Breast epithelium (tissue), 4 donors: ENCODE data around the gene PCDHA11. TPM values are rescaled to one million over a fixed set of nuclear protein-coding genes. Genes with fewer than 3 reads are reported as not detected.
"Not testable (repeated sequence)": the region's sequence is repeated elsewhere in the genome, so short reads cannot be mapped to it uniquely, and the experiment has no call there.

Experiments
- DNase-seq, 2 donors: peaks; one replicate each; pipeline ENCODE4 v3.0.0-alpha.2; 2019; ENCODE audit warnings: low spot score in 2 of 2
- H3K27ac ChIP-seq, 2 donors: fragments of 200-600 bp; sonication (generic) in 1 of 2; one replicate each; pipeline ENCODE4 v1.5.1; 2016 to 2019; ENCODE audit warnings: mild to moderate bottlenecking in 1 of 2
- H3K27me3 ChIP-seq, 2 donors: fragments of 200-600 bp; sonication (generic) in 1 of 2; one replicate each; pipeline versions ENCODE4 v1.5.1 to v1.6.0; 2017 to 2019; ENCODE audit warnings: control low read depth in 1 of 2, mild to moderate bottlenecking in 1 of 2
- H3K36me3 ChIP-seq: fragments of 200-600 bp; one replicate; pipeline ENCODE4 v1.5.1; 2019
- H3K4me1 ChIP-seq, 2 donors: fragments of 200-600 bp; sonication (generic); one replicate each; pipeline ENCODE4 v1.5.1; 2016 to 2019; ENCODE audit warnings: control low read depth in 1 of 2
- H3K4me3 ChIP-seq, 3 donors: fragments of 200-600 bp; sonication (generic); 1 replicate in 2 of 3; 2 replicates in 1 of 3; pipeline ENCODE4 v1.5.1; 2016 to 2019; ENCODE audit warnings: mild to moderate bottlenecking in 3 of 3, moderate library complexity in 2 of 3
- H3K9me3 ChIP-seq, 2 donors: fragments of 200-600 bp; sonication (generic) in 1 of 2; one replicate each; pipeline ENCODE4 v1.5.1; 2016 to 2019; ENCODE audit warnings: control low read depth in 1 of 2
- POLR2A ChIP-seq: fragments of 450-650 bp; IDR thresholded peaks from one replicate; pipeline ENCODE4 v1.6.1; 2016; ENCODE audit warnings: antibody characterized with exemption, mild to moderate bottlenecking, moderate library complexity
- POLR2AphosphoS5 ChIP-seq, 3 donors: sonication (generic); formaldehyde crosslinking; IDR thresholded peaks; one replicate each; pipeline ENCODE4 v1.6.1; 2017; ENCODE audit warnings: antibody characterized with exemption in 3 of 3
- intact Hi-C: fragments of 100-400 bp; cut with DNase I; formaldehyde crosslinking; loops from one replicate; pipeline ENCODE4 v1.15.1; 2023; ENCODE audit warnings: low total_unique reads
- total RNA-seq, 3 donors: library from RNA; depleted of rRNA; stranded (reverse); fragments of >200 nt; gene quantifications; one replicate each; pipeline ENCODE4 v1.1.0, GENCODE V29; 2016
- TF ChIP-seq, protein P1 (sequence below), 3 donors: fragments of 450-650 bp; IDR thresholded peaks; one replicate each; pipeline ENCODE4 v1.5.1; 2016 to 2017; ENCODE audit warnings: antibody characterized with exemption in 3 of 3, mild to moderate bottlenecking in 3 of 3, moderate library complexity in 3 of 3

Gene PCDHA11
- total RNA-seq, 3 donors from 2014 or later, result 0.48 to 4.3 (median 3.4) TPM

DNA sequence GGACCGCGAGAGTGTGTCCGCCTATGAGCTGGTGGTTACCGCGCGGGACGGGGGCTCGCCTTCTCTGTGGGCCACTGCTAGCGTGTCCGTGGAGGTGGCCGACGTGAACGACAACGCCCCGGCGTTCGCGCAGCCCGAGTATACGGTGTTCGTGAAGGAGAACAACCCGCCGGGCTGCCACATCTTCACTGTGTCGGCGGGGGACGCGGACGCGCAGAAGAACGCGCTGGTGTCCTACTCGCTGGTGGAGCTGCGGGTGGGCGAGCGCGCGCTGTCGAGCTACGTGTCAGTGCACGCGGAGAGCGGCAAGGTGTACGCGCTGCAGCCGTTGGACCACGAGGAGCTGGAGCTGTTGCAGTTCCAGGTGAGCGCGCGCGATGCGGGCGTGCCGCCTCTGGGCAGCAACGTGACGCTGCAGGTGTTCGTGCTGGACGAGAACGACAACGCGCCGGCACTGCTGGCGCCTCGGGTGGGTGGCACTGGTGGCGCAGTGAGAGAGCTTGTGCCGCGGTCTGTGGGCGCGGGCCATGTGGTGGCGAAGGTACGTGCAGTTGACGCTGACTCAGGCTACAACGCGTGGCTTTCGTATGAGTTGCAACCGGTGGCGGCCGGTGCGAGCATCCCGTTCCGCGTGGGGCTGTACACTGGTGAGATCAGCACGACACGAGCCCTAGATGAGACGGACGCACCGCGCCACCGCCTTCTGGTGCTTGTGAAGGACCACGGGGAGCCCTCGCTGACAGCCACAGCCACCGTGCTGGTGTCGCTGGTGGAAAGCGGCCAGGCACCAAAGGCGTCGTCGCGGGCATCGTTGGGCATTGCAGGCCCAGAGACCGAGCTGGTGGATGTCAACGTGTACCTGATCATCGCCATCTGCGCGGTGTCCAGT is 32.9 kb upstream of the PCDHA11 start:
- intact Hi-C loops, result no loop called here
- no peak for DNase-seq

DNA sequence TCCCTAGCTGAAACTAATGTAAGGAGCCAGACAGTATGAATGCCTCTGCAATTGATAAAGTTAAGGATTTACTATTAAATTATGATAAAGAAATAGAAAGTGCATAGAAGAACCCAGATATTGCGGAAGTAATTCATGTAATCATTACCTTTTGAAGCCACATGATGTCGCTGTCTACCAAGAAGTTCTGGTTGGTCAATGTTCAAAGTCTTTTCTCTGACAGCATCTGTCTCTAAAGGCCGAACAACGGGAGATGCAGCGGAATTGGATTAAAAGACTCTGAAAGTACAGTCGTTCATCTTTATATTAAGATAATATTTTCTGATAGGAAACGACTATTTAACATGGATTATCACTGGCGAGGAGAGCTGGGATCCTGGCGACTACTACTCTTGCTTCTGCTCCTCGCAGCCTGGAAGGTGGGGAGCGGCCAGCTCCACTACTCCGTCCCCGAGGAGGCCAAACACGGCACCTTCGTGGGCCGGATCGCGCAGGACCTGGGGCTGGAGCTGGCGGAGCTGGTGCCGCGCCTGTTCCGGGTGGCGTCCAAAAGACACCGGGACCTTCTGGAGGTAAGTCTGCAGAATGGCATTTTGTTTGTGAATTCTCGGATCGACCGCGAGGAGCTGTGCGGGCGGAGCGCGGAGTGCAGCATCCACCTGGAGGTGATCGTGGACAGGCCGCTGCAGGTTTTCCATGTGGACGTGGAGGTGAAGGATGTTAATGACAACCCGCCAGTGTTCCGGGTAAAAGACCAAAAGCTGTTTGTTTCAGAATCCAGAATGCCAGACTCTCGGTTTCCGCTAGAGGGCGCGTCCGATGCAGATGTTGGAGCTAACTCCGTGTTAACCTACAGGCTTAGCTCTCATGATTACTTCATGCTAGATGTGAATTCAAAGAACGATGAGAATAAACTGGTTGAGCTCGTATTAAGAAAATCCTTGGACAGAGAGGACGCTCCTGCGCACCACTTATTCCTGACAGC is 27.5 kb upstream of the PCDHA11 start, which contains the start of gene PCDHA8:
Gene PCDHA8 (plus strand): TSS at position 210 of the 985 bp plus-strand sequence. CDS start 135 bp downstream, at position 345.
- intact Hi-C loops, result no loop called here
- H3K27ac ChIP-seq, result no peak within 1 kb of the TSS
- TF ChIP-seq POLR2A (no peak), POLR2AphosphoS5 (IDR thresholded peaks at IDR 0.05) (no peak)
- TF ChIP-seq, protein P1, sequence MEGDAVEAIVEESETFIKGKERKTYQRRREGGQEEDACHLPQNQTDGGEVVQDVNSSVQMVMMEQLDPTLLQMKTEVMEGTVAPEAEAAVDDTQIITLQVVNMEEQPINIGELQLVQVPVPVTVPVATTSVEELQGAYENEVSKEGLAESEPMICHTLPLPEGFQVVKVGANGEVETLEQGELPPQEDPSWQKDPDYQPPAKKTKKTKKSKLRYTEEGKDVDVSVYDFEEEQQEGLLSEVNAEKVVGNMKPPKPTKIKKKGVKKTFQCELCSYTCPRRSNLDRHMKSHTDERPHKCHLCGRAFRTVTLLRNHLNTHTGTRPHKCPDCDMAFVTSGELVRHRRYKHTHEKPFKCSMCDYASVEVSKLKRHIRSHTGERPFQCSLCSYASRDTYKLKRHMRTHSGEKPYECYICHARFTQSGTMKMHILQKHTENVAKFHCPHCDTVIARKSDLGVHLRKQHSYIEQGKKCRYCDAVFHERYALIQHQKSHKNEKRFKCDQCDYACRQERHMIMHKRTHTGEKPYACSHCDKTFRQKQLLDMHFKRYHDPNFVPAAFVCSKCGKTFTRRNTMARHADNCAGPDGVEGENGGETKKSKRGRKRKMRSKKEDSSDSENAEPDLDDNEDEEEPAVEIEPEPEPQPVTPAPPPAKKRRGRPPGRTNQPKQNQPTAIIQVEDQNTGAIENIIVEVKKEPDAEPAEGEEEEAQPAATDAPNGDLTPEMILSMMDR (IDR thresholded peaks at IDR 0.05), result no peak
- no peak for DNase-seq
- H3K4me1 ChIP-seq, result no peaks in the 10 kb centered on the region
- H3K36me3 ChIP-seq, result no peaks in the 10 kb centered on the region
- no peaks in the 10 kb centered on the region for H3K27me3 ChIP-seq
- H3K4me3 ChIP-seq, result no peak within 1 kb of the TSS
- peaks cover 27 to 55% of the 10 kb centered on the region in 2 donors for H3K9me3 ChIP-seq

More for the DNA sequence above, 32.9 kb upstream of the PCDHA11 start:
- H3K4me1 ChIP-seq, result no peaks in the 10 kb centered on the region
- no peak overlapping the region for H3K4me3 ChIP-seq
- no peak overlapping the region for H3K27ac ChIP-seq
- peaks cover 28 to 62% of the 10 kb centered on the region in 2 donors for H3K9me3 ChIP-seq
- TF ChIP-seq, protein P1 (IDR thresholded peaks at IDR 0.05), result no peak
- H3K36me3 ChIP-seq, result no peaks in the 10 kb centered on the region
- no peaks in the 10 kb centered on the region for H3K27me3 ChIP-seq

DNA sequence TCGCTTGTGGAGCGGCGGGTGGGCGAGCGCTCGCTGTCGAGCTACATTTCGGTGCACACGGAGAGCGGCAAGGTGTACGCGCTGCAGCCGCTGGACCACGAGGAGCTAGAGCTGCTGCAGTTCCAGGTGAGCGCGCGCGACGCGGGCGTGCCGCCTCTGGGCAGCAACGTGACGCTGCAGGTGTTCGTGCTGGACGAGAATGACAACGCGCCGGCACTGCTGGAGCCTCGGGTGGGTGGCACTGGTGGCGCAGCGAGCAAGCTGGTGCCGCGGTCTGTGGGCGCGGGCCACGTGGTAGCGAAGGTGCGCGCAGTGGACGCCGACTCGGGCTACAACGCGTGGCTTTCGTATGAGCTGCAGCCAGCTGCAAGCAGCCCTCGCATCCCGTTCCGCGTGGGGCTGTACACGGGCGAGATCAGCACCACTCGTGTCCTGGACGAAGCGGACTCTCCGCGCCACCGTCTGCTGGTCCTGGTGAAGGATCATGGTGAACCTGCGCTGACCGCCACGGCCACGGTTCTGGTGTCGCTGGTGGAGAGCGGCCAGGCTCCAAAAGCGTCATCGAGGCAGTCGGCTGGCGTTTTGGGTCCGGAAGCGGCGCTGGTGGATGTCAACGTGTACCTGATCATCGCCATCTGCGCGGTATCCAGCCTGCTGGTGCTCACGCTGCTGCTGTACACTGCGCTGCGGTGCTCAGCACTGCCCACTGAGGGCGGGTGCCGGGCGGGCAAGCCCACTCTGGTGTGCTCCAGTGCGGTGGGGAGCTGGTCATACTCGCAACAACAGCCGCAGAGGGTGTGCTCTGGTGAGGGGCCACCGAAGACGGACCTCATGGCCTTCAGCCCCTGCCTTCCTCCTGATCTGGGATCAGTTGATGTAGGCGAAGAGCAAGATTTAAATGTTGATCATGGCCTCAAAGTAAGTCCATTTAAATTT is 25.7 kb upstream of the PCDHA11 start:
- TF ChIP-seq POLR2A, result no peak
- TF ChIP-seq POLR2AphosphoS5 (IDR thresholded peaks at IDR 0.05), result no peak
- TF ChIP-seq, protein P1 (IDR thresholded peaks at IDR 0.05), result no peak

DNA sequence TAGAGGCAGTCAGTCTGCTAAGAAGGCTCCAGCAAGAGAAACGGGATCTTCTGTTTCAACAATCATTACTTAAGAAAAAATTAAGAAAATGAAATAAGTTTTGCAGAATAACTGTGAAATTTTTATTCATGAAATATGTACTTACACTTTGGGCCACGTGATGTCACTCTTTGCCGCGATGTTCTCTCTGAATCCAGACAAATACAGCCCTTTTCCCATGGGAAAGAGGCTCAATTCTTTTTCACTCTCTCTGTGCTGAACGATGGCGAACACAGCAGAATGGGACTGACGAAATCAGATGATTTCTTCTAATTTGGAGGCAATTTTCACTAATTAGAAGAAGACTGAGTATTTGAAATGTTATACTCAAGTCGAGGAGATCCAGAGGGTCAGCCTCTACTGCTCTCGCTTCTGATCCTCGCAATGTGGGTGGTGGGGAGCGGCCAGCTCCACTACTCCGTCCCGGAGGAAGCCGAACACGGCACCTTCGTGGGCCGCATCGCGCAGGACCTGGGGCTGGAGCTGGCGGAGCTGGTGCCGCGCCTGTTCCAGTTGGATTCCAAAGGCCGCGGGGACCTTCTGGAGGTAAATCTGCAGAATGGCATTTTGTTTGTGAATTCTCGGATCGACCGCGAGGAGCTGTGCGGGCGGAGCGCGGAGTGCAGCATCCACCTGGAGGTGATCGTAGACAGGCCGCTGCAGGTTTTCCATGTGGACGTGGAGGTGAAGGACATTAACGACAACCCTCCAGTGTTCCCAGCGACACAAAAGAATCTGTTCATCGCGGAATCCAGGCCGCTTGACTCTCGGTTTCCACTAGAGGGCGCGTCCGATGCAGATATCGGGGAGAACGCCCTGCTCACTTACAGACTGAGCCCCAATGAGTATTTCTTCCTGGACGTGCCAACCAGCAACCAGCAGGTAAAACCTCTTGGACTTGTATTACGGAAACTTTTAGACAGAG is 20.3 kb upstream of the PCDHA11 start, which contains the start of gene PCDHA9:
Gene PCDHA9 (plus strand): TSS at position 244 of the 964 bp plus-strand sequence. CDS start 114 bp downstream, at position 358.
- H3K27me3 ChIP-seq, DNase-seq, H3K36me3 ChIP-seq, H3K4me1 ChIP-seq, H3K27ac ChIP-seq, intact Hi-C loops: not testable (repeated sequence)
- Histone ChIP-seq H3K4me3 (peak within 1 kb of the TSS in 2 of 3 donors; percentile 15 to 25), H3K9me3 (peaks cover 31 to 56% of the 10 kb centered on the region in 2 donors)

More for the DNA sequence above, 25.7 kb upstream of the PCDHA11 start:
- Histone ChIP-seq H3K4me1 (no peaks in the 10 kb centered on the region), H3K27me3 (no peaks in the 10 kb centered on the region), H3K9me3 (peaks cover 29 to 65% of the 10 kb centered on the region in 2 donors), H3K36me3 (no peaks in the 10 kb centered on the region), H3K4me3 (no peak overlapping the region), H3K27ac (no peak overlapping the region)
- intact Hi-C loops, result no loop called here
- DNase-seq, result no peak

DNA sequence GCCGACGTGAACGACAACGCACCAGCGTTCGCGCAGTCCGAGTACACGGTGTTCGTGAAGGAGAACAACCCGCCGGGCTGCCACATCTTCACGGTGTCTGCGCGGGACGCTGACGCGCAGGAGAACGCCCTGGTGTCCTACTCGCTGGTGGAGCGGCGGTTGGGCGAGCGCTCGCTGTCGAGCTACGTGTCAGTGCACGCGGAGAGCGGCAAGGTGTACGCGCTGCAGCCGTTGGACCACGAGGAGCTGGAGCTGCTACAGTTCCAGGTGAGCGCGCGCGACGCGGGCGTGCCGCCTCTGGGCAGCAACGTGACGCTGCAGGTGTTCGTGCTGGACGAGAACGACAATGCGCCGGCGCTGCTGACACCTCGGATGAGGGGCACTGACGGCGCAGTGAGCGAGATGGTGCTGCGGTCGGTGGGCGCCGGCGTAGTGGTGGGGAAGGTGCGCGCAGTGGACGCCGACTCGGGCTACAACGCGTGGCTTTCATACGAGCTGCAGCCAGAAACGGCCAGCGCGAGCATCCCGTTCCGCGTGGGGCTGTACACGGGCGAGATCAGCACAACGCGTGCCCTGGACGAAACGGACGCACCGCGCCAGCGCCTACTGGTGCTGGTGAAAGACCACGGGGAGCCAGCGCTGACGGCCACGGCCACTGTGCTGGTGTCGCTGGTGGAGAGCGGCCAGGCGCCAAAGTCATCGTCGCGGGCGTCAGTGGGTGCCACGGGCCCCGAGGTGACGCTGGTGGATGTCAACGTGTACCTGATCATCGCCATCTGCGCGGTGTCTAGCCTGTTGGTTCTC is 18.7 kb upstream of the PCDHA11 start:
- H3K27ac ChIP-seq, H3K4me3 ChIP-seq, DNase-seq, H3K36me3 ChIP-seq, intact Hi-C loops, H3K27me3 ChIP-seq, H3K4me1 ChIP-seq: not testable (repeated sequence)
- H3K9me3 ChIP-seq, result peaks cover 30 to 48% of the 10 kb centered on the region in 2 donors
